WTC11 (cell line): ENCODE data around the gene PDK4. TPM values are rescaled to one million over a fixed set of nuclear protein-coding genes. Genes with fewer than 3 reads are reported as not detected.

Experiments used
- ATAC-seq: fragments of 200-7000 bp; cut with Tn5 transposase; 2 replicates; pipeline ENCODE4 v1.10.0; 2021; ENCODE audit warnings: mild to moderate bottlenecking, moderate library complexity
- CTCF ChIA-PET: fragments of 300-600 bp; sonication (Branson Sonifier 250); formaldehyde crosslinking; loops from one replicate; lab custom pipeline; 2021; ENCODE audit warnings: antibody characterized with exemption; lab: Charles Lee
- POLR2A ChIA-PET: fragments of 350-600 bp; sonication (Branson Sonifier 250); formaldehyde crosslinking; loops from one replicate; lab custom pipeline; 2021; ENCODE audit warnings: antibody characterized with exemption; lab: Charles Lee
- DNase-seq: peaks from one replicate; pipeline ENCODE4 v3.0.0; 2021; ENCODE audit warnings: low spot score
- H3K27ac Mint-ChIP-seq: 2 replicates; pipeline ENCODE4 v1.8.0; 2021; ENCODE audit warnings: mixed read lengths
- H3K27me3 Mint-ChIP-seq: 2 replicates; pipeline ENCODE4 v1.8.0; 2021; ENCODE audit warnings: low read depth, mild to moderate bottlenecking, moderate library complexity, mixed read lengths
- H3K36me3 Mint-ChIP-seq: 2 replicates; pipeline ENCODE4 v1.8.0; 2021; ENCODE audit warnings: mixed read lengths
- H3K4me1 Mint-ChIP-seq: 2 replicates; pipeline ENCODE4 v1.8.0; 2022; ENCODE audit warnings: mixed read lengths
- H3K4me3 Mint-ChIP-seq: 2 replicates; pipeline ENCODE4 v1.8.0; 2021; ENCODE audit warnings: mild to moderate bottlenecking, moderate library complexity, mixed read lengths
- H3K9me3 Mint-ChIP-seq: 2 replicates; pipeline ENCODE4 v1.8.0; 2021; ENCODE audit warnings: mixed read lengths
- ESRRA ChIP-seq: sonication (generic); formaldehyde crosslinking; IDR thresholded peaks from 2 replicates; pipeline ENCODE4 v1.8.1; 2022; ENCODE audit warnings: mild to moderate bottlenecking, missing genetic modification reagents, borderline replicate concordance
- ETV6 ChIP-seq: sonication (generic); formaldehyde crosslinking; IDR thresholded peaks from 2 replicates; pipeline ENCODE4 v1.8.1; 2022; ENCODE audit warnings: mild to moderate bottlenecking, missing genetic modification reagents
- GRHL2 ChIP-seq: fragments of 250-450 bp; sonication (Bioruptor Pico); IDR thresholded peaks from 2 replicates; pipeline ENCODE4 v1.8.0; 2022; ENCODE audit warnings: mild to moderate bottlenecking, moderate library complexity; ENCODE audit not compliant: insufficient replicate concordance, severe bottlenecking
- GTF2I ChIP-seq: fragments of 250-450 bp; sonication (Bioruptor Pico); conservative IDR thresholded peaks from 2 replicates; pipeline ENCODE4 v1.4.0; 2021; ENCODE audit warnings: mild to moderate bottlenecking
- IRF1 ChIP-seq: sonication (generic); formaldehyde crosslinking; IDR thresholded peaks from 2 replicates; pipeline ENCODE4 v1.8.0; 2023; ENCODE audit warnings: missing genetic modification reagents
- JAZF1 ChIP-seq: fragments of 250-450 bp; sonication (Bioruptor Pico); IDR thresholded peaks from 2 replicates; pipeline ENCODE4 v1.9.0; 2021; ENCODE audit warnings: moderate library complexity, mild to moderate bottlenecking, inconsistent platforms
- MAX ChIP-seq: sonication (generic); formaldehyde crosslinking; IDR thresholded peaks from 2 replicates; pipeline ENCODE4 v1.8.0; 2022; ENCODE audit warnings: mild to moderate bottlenecking, missing genetic modification reagents
- NR1H2 ChIP-seq: sonication (generic); formaldehyde crosslinking; IDR thresholded peaks from 2 replicates; pipeline ENCODE4 v1.9.0; 2021; ENCODE audit warnings: mild to moderate bottlenecking, moderate library complexity, missing genetic modification reagents
- OVOL2 ChIP-seq: fragments of 250-450 bp; sonication (Bioruptor Pico); IDR thresholded peaks from 2 replicates; pipeline ENCODE4 v1.9.0; 2021; ENCODE audit warnings: mild to moderate bottlenecking, borderline replicate concordance
- PRRX2 ChIP-seq: fragments of 250-450 bp; sonication (Bioruptor Pico); IDR thresholded peaks from 2 replicates; pipeline ENCODE4 v1.8.0; 2021; ENCODE audit warnings: mild to moderate bottlenecking
- SOX15 ChIP-seq: fragments of 250-450 bp; sonication (Bioruptor Pico); IDR thresholded peaks from 2 replicates; pipeline ENCODE4 v1.9.0; 2021; ENCODE audit warnings: mild to moderate bottlenecking
- SP1 ChIP-seq: sonication (generic); formaldehyde crosslinking; conservative IDR thresholded peaks from 2 replicates; pipeline ENCODE4 v1.8.1; 2022; ENCODE audit warnings: missing genetic modification reagents
- ZBTB21 ChIP-seq: sonication (generic); formaldehyde crosslinking; IDR thresholded peaks from 2 replicates; pipeline ENCODE4 v1.8.1; 2023; ENCODE audit warnings: mild to moderate bottlenecking, missing genetic modification reagents, borderline replicate concordance
- ZNF281 ChIP-seq: sonication (generic); formaldehyde crosslinking; IDR thresholded peaks from 2 replicates; pipeline ENCODE4 v1.8.0; 2023; ENCODE audit warnings: mild to moderate bottlenecking, missing genetic modification reagents
- ZNF396 ChIP-seq: fragments of 250-450 bp; sonication (Bioruptor Pico); IDR thresholded peaks from 2 replicates; pipeline ENCODE4 v1.8.0; 2021; ENCODE audit warnings: mild to moderate bottlenecking, moderate library complexity, borderline replicate concordance
- ZNF416 ChIP-seq: fragments of 250-450 bp; sonication (Bioruptor Pico); IDR thresholded peaks from 2 replicates; pipeline ENCODE4 v1.9.0; 2021; ENCODE audit warnings: mild to moderate bottlenecking, inconsistent platforms
- ZNF671 ChIP-seq: fragments of 250-450 bp; sonication (Bioruptor Pico); IDR thresholded peaks from 2 replicates; pipeline ENCODE4 v1.8.0; 2021; ENCODE audit warnings: mild to moderate bottlenecking
- total RNA-seq: library from RNA; stranded (reverse); gene quantifications from 3 replicates; pipeline ENCODE4 v1.2.3, GENCODE V29; 2021
- TF ChIP-seq, protein P1 (sequence below): sonication (generic); formaldehyde crosslinking; IDR thresholded peaks from 2 replicates; pipeline ENCODE4 v1.8.1; 2022; ENCODE audit warnings: mild to moderate bottlenecking, moderate library complexity, missing genetic modification reagents
- TF ChIP-seq, protein P2 (sequence below): sonication (generic); formaldehyde crosslinking; IDR thresholded peaks from 2 replicates; pipeline ENCODE4 v1.8.1; 2023; ENCODE audit warnings: mild to moderate bottlenecking, missing genetic modification reagents, moderate library complexity

The PDK4 gene
- total RNA-seq, 1 experiment from 2014 or later, result 0.31 TPM

DNA sequence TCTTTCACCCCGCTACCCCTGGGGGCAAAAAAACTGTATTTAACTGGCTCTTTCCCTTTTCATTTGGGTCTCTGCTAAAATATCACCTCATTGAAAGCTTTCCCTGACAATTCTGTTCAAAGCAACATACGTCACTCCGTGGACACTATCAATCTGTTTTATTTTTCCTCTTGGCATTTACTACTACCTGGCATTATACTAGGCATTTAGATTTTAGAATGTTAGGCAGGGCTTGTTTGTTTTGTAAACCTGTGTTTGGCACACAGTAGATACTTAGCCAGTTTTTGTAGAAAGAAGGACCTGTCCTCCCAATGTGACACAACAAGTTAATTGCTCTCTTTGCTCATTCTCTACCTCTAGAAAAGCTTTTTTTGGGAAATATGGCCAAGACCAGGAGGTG lies 26.5 kb upstream of the PDK4 start:
- H3K27me3 Mint-ChIP-seq, result no peaks in the 10 kb centered on the region; the same call in 1 of the 2 replicates
- H3K36me3 Mint-ChIP-seq, result no peaks in the 10 kb centered on the region
- no peak overlapping the region for H3K4me3 Mint-ChIP-seq
- H3K27ac Mint-ChIP-seq, result no peak overlapping the region
- ATAC-seq (no peak), DNase-seq (no peak)
- H3K9me3 Mint-ChIP-seq, result no peaks in the 10 kb centered on the region
- POLR2A ChIA-PET, result no interaction called here
- TF ChIP-seq, protein P1, sequence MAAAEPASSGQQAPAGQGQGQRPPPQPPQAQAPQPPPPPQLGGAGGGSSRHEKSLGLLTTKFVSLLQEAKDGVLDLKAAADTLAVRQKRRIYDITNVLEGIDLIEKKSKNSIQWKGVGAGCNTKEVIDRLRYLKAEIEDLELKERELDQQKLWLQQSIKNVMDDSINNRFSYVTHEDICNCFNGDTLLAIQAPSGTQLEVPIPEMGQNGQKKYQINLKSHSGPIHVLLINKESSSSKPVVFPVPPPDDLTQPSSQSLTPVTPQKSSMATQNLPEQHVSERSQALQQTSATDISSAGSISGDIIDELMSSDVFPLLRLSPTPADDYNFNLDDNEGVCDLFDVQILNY (CRISPR knock-in tag), result no peak
- no peak for TF ChIP-seq ZNF671
- TF ChIP-seq ETV6, result no peak
- TF ChIP-seq GRHL2 (CRISPR knock-in tag), result no peak
- no peak for TF ChIP-seq SOX15 (CRISPR knock-in tag)
- TF ChIP-seq ESRRA (CRISPR knock-in tag), result no peak
- CTCF ChIA-PET, result no interaction called here
- H3K4me1 Mint-ChIP-seq, result no peaks in the 10 kb centered on the region

DNA sequence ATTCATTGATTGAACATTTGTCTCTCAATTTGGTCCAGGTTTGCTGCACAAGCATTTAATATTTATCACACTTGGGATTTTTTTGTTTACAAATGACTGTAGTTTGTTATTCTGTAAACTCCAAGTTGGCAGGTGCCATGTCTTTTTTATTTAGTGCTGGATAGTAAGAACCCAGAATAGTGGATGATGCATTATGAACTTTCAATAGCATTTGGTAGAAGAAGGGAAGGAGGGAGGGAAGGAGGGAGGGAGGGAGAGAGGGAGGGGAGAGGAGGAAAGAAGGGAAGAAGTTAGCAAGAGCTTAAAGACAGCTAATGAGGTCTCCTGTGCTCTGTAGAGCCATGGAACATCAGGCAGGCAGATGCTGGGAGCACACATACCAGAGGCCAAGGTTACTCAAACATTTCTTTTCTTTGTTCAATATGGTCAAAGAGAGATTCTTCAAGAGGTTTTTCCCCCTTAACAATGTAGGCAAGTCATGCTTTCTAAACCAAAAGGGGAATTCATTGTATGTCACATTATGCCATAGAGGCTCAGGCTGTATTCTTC lies 25.8 kb upstream of the PDK4 start:
- ChIA-PET CTCF (no interaction called here), POLR2A (no interaction called here)
- no peak overlapping the region for H3K27ac Mint-ChIP-seq
- H3K36me3 Mint-ChIP-seq, result no peaks in the 10 kb centered on the region
- DNase-seq (no peak), ATAC-seq (no peak)
- H3K9me3 Mint-ChIP-seq, result no peaks in the 10 kb centered on the region
- H3K27me3 Mint-ChIP-seq, result no peaks in the 10 kb centered on the region; the same call in 1 of the 2 replicates
- no peaks in the 10 kb centered on the region for H3K4me1 Mint-ChIP-seq
- H3K4me3 Mint-ChIP-seq, result no peak overlapping the region
- no peak for TF ChIP-seq ZNF396 (CRISPR knock-in tag)
- TF ChIP-seq ZBTB21 (CRISPR knock-in tag), result no peak

DNA sequence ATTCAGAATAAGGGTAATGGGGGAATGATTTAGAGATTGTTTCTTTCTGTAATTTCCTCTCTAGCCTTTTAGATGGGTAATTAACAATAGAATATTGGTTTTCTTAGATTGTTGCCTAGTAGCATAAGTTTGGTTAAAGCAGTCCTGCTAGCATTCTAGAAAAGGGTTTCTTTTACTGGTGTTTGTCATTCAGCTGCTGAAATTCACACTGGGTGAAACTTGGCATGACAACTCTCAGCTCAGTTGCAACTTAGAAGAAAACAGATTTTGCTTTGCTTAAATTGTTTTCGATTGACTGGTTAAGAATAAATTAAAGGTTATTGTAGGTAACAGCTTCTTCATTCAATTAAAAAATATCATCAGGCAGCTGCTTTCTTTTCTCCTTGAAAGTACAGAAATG lies 25.1 kb upstream of the PDK4 start:
- Mint-ChIP-seq H3K36me3 (no peaks in the 10 kb centered on the region), H3K4me1 (no peaks in the 10 kb centered on the region), H3K27me3 (no peaks in the 10 kb centered on the region; the same call in 1 of the 2 replicates), H3K9me3 (no peaks in the 10 kb centered on the region), H3K4me3 (no peak overlapping the region)
- CTCF ChIA-PET, result no interaction called here
- no peak for ATAC-seq
- TF ChIP-seq SP1 (CRISPR knock-in tag), result no peak
- TF ChIP-seq, all 79 proteins: peak for 0
- no peak overlapping the region for H3K27ac Mint-ChIP-seq
- DNase-seq, result no peak
- POLR2A ChIA-PET, result no interaction called here

DNA sequence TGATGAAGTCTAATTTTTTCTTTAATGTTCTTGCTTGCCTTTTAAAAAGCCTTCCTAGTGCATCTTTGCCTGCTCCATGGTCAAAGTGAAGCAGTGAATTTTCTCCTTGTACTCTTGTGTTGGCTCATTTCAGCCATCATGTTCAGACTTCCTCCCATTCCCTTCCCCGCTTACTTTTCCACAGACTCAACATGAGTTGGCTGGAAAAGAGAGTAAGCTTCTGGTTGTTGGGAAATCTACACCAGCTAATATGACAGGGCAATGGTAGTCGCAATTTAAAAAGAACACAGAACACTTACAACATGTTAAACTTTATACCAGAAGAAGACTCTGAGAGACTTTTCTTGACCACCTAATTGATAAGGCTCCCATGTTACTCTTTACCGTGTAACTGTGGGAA lies 24.3 kb upstream of the PDK4 start:
- no peak for ATAC-seq
- no peaks in the 10 kb centered on the region for H3K4me1 Mint-ChIP-seq

More for the DNA sequence above, 24.3 kb upstream of the PDK4 start:
- Mint-ChIP-seq H3K27me3 (no peaks in the 10 kb centered on the region; the same call in 1 of the 2 replicates), H3K27ac (no peak overlapping the region), H3K36me3 (no peaks in the 10 kb centered on the region), H3K9me3 (peaks cover under 1% of the 10 kb centered on the region; the same call in 1 of the 2 replicates), H3K4me3 (no peak overlapping the region)
- ChIA-PET CTCF (no interaction called here), POLR2A (no interaction called here)
- no peak for DNase-seq
- TF ChIP-seq, protein P2, sequence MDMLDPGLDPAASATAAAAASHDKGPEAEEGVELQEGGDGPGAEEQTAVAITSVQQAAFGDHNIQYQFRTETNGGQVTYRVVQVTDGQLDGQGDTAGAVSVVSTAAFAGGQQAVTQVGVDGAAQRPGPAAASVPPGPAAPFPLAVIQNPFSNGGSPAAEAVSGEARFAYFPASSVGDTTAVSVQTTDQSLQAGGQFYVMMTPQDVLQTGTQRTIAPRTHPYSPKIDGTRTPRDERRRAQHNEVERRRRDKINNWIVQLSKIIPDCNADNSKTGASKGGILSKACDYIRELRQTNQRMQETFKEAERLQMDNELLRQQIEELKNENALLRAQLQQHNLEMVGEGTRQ (CRISPR knock-in tag), result no peak
- TF ChIP-seq NR1H2 (CRISPR knock-in tag), result no peak
- no peak for TF ChIP-seq MAX (CRISPR knock-in tag)
- TF ChIP-seq PRRX2 (CRISPR knock-in tag), result no peak
- no peak for TF ChIP-seq GTF2I (CRISPR knock-in tag)
- TF ChIP-seq GRHL2 (CRISPR knock-in tag), result no peak
- TF ChIP-seq JAZF1 (CRISPR knock-in tag), result no peak
- no peak for TF ChIP-seq ZNF281 (CRISPR knock-in tag)
- no peak for TF ChIP-seq IRF1
- TF ChIP-seq OVOL2 (CRISPR knock-in tag), result no peak
- TF ChIP-seq ZNF416 (CRISPR knock-in tag), result no peak
